AG09309 (cell line): Measurements from ENCODE around the gene HMCES.
"Not testable (repeated sequence)": the region's sequence is repeated elsewhere in the genome, so short reads cannot be mapped to it uniquely, and the experiment has no call there.

Source experiments
- DNase-seq: peaks from one replicate; pipeline ENCODE4 v3.0.0-alpha.2; 2010; ENCODE audit warnings: low read depth
- H3K4me3 ChIP-seq: 2 replicates; pipeline ENCODE4 v1.5.1; 2011; ENCODE audit warnings: mild to moderate bottlenecking, low read depth, low read length, moderate library complexity; ENCODE audit not compliant: control insufficient read depth
- TF ChIP-seq, protein P1 (sequence below): IDR thresholded peaks from 2 replicates; pipeline ENCODE4 v1.5.1; 2011; ENCODE audit warnings: mild to moderate bottlenecking, low read depth, low read length, inconsistent platforms; ENCODE audit not compliant: insufficient read depth, control insufficient read depth; ENCODE audit errors: missing control alignments

HMCES gene

DNA sequence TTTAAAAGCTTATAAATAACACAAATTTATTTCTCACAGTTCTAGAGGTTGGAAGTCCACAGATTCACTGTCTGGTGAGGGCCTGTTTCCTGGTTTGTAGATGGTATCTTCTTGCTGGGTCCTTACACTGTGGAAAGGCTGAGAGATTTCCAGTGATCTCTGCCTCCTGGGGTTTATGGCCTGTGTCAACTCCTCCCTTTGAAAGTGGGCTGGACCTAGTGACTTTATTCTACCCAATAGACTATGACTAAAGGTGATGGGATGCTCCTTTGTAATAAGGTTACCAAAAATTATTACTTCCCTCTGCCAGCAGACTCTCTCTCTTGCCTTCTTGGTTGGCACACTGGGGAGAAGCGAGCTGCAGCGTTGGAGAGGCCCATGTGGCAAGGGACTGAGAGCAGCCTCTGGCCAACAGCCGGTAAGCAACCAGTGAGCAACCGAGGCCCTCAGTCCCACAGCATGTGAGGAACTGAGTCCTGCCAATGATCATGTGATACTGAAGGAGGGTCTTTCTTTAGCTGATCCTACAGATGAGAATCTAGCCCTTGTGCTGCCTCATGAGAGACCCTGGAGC, 43.2 kb upstream of the HMCES start:
- H3K4me3 ChIP-seq: no peak overlapping the region
- TF ChIP-seq, protein P1, sequence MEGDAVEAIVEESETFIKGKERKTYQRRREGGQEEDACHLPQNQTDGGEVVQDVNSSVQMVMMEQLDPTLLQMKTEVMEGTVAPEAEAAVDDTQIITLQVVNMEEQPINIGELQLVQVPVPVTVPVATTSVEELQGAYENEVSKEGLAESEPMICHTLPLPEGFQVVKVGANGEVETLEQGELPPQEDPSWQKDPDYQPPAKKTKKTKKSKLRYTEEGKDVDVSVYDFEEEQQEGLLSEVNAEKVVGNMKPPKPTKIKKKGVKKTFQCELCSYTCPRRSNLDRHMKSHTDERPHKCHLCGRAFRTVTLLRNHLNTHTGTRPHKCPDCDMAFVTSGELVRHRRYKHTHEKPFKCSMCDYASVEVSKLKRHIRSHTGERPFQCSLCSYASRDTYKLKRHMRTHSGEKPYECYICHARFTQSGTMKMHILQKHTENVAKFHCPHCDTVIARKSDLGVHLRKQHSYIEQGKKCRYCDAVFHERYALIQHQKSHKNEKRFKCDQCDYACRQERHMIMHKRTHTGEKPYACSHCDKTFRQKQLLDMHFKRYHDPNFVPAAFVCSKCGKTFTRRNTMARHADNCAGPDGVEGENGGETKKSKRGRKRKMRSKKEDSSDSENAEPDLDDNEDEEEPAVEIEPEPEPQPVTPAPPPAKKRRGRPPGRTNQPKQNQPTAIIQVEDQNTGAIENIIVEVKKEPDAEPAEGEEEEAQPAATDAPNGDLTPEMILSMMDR: no peak
- DNase-seq: no peak

DNA sequence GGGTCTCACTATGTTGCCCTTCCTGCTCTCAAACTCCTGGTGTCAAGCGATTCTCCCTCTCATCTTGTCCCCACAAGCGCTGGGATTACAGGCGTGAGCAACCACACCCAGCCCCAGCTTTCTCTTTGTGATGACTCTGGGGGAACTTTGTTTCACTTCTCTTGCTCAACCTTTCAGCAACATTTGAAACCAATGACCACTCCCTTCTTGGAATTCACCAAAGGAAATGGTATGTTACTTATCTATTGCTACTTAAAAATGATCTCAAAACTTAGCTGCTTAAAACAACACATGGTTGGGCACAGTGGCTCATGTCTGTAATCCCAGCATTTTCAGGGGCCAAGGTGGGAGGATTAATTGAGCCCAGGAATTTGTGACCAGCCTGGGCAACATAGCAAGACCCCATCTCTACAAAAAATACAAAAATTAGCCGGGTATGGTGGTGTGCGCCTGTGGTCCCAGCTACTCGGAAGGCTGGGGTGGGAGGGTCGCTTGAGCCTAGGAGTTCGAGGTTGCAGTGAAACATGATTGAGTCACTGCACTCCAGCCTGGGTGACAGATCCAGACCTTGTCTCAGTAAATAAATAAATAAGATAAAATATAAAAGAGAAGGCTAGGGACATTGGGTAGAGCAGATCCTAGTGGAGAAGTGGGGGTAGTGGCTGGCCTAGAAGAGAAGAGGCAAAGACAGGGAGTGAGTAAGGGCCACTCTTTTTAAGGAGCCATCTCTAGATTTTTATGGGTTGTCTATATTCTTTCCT, 39.5 kb upstream of the HMCES start:
- TF ChIP-seq, protein P1: no peak
- peak; percentile 31 for DNase-seq

DNA sequence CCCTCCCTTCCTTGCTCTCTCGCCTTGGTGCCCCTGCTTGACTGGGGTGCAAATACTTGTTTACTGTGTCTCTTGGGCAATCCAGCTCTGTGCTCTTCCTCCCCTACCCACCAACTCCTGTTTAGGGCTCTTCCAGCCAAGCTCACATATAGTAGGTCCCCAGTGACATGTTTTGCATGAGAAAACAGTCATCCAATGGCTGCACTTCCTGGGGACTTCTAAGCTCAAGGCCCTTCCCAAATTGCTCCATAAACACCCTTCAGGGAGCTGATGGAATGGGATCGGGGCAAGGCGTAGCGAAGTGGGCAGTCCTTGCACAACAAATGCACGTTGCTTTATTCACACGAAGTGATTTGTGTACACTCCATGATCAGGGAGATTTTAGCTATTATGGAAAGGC, 38.7 kb upstream of the HMCES start:
- TF ChIP-seq, protein P1: no peak
- no peak for DNase-seq
- no peak overlapping the region for H3K4me3 ChIP-seq

More for the DNA sequence above, 39.5 kb upstream of the HMCES start:
- no peak overlapping the region for H3K4me3 ChIP-seq

DNA sequence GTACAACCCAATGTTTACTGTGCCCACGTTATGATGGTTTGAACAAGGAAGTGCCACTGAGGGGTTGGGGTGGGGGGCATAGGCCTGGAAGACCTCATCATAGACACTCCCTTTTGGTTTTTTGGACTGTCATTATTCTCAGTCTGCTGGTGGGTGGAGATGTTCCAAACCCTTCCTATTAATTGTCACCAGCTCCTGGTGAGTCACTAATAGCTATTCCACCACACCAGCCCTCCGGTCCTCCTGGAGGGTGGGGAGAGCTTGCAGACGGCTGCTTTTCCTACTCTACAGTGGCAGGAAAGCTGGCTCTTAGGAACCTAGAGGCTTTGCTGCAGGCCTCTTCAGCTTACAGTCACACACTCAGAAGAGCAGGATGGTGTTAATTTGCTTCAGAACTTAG, 38.2 kb upstream of the HMCES start:
- TF ChIP-seq, protein P1: no peak
- DNase-seq: no peak
- no peak overlapping the region for H3K4me3 ChIP-seq

DNA sequence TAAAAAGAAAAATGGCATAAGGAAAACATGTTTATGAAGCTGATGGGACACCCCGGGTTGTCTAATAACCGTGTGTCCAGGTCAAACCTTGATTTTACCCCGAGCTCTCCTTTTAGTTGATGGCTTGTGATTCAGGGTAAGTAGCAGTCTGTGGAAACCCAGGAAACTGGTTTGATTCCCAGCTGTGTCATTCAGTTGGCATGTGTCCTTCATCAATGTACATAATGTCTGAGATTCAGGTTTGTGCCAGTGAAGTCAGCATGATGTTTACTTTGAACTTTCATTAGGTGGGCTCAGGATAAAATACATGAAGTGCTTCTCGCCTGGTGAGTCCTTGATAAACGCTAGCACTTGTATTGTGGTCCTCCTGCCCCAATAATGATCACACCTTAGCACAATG, 33.5 kb upstream of the HMCES start:
- TF ChIP-seq, protein P1: no peak
- H3K4me3 ChIP-seq: no peak overlapping the region
- DNase-seq: no peak

DNA sequence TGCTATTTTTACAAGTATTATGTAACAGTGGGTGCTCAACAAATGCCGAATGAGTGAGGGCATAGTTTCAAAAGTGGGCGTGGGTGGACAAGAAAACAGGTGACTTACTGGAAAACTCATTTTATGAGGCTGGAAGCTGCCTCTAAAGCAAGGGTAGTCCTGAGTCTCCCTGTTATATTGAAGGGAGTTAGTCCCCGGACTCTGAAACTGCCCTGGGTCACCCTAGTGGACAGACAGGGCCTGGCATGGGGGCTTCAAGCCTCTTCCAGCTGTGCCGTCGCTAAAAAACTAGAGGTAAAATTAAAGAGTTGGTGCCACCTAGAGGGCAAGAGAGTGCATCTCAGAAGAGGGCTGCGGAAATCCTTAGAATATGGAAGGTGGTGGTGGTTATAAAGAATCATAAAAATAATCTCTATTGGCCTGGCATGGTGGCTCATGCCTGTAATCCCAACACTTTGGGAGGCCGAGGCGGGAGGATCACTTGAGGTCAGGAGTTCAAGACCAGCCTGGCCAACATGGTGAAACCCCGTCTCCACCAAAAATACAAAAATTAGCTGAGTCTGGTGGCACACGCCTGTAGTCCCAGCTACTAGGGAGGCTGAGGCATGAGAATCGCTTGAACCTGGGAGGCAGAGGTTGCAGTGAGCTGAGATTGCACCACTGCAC, 32.9 kb upstream of the HMCES start:
- DNase-seq: peak; percentile 70
- TF ChIP-seq, protein P1: peak; percentile 92
- not testable (repeated sequence) for H3K4me3 ChIP-seq
